Measurements from ENCODE around the gene NR2C2.
A peak's percentile ranks its signal among the peaks of the same experiment; 100 is the strongest.

Gene NR2C2

DNA sequence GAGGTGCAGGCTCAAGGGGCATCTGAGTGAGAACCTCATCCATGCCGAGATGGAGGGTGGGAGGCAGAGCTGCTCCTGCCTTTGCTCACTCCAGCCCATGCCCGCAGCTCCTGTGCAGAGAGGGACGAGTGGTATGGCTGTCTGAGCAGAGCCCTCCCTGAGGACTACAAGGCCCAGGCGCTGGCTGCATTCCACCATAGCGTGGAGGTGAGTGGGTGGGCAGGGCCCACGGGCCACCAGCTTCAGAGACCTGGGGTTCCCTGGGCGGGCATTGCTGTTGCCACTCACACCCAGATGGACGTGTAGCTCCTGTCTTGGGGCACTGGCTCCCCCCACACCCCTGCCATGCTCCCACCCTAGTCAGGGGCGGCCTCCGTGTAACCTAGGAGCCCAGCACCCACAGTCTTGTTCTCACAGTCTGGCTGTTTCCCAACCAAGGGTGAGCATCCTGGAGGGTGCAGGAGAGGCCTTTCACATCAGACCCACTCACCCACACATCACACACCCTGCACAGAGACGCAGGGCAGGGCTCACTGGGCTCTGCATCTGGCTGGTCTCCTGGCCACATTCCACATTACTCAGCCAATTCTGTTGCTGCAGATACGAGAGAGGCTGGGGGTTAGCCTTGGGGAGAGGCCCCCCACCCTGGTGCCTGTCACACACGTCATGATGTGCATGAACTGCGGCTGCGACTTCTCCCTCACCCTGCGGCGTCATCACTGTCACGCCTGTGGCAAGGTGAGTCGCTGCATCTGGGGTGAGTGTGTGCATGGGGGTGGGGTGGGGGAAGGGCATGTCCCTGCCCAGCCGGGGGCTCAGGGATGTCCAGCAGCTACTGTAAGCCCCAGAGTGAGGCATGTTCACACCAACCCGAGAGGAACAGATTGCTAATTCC lies 25.3 kb upstream of the NR2C2 start:
- no peak for DNase-seq (ENCODE audit: low spot score)
- POLR2A ChIA-PET (ENCODE audit: low non-redundant PET): interaction anchor here (0.6 kb wide), 1 partner anchor 311 kb away, joined by 3 read pairs; no protein-coding TSS in a partner anchor

DNA sequence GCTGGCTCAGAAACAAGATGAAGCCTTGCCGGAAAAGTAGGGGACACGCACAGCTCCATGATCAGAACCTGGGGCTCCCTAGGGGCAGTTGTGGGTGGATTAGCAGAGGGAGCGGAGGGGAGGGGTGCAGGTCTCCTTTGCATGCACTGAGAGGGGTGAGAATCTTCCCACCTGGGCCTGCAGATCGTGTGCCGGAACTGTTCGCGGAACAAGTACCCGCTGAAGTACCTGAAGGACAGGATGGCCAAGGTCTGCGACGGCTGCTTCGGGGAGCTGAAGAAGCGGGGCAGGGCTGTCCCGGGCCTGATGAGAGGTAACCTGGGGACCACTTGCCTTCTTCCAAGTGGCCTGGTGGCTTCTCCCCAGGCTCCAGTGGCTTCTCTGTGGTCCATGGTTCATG lies 24.5 kb upstream of the NR2C2 start:
- DNase-seq (ENCODE audit: low spot score): no peak
- CTCF ChIA-PET: interaction anchor here (0.5 to 0.7 kb wide), 2 partner anchors 186 to 1188 kb away, joined by 3 to 4 read pairs; no protein-coding TSS in a partner anchor
- no peak for TF ChIP-seq CTCF (conservative IDR thresholded peaks at IDR 0.05; ENCODE audit: low read depth)
- H3K27ac ChIP-seq: no peak overlapping the region
- POLR2A ChIA-PET (ENCODE audit: low non-redundant PET): no interaction called here

More for the DNA sequence above, 25.3 kb upstream of the NR2C2 start:
- TF ChIP-seq CTCF (conservative IDR thresholded peaks at IDR 0.05; ENCODE audit: low read depth): no peak
- CTCF ChIA-PET: interaction anchor here (0.5 to 1.5 kb wide), 4 partner anchors 248 to 1189 kb away, joined by 3 to 6 read pairs (median 3); no protein-coding TSS in a partner anchor
- H3K27ac ChIP-seq: no peak overlapping the region

GRCh38 chr3:14923476-14923875 lies 23.9 kb upstream of the NR2C2 start:
- POLR2A ChIA-PET (ENCODE audit: low non-redundant PET): interaction anchor here (0.5 kb wide), 1 partner anchor 248 kb away, joined by 6 read pairs; no protein-coding TSS in a partner anchor
- TF ChIP-seq CTCF (conservative IDR thresholded peaks at IDR 0.05; ENCODE audit: low read depth): no peak
- CTCF ChIA-PET: interaction anchor here (0.5 to 0.6 kb wide), 2 partner anchors 32 to 185 kb away, joined by 3 to 4 read pairs; no protein-coding TSS in a partner anchor
- DNase-seq (ENCODE audit: low spot score): no peak
- H3K27ac ChIP-seq: no peak overlapping the region

DNA sequence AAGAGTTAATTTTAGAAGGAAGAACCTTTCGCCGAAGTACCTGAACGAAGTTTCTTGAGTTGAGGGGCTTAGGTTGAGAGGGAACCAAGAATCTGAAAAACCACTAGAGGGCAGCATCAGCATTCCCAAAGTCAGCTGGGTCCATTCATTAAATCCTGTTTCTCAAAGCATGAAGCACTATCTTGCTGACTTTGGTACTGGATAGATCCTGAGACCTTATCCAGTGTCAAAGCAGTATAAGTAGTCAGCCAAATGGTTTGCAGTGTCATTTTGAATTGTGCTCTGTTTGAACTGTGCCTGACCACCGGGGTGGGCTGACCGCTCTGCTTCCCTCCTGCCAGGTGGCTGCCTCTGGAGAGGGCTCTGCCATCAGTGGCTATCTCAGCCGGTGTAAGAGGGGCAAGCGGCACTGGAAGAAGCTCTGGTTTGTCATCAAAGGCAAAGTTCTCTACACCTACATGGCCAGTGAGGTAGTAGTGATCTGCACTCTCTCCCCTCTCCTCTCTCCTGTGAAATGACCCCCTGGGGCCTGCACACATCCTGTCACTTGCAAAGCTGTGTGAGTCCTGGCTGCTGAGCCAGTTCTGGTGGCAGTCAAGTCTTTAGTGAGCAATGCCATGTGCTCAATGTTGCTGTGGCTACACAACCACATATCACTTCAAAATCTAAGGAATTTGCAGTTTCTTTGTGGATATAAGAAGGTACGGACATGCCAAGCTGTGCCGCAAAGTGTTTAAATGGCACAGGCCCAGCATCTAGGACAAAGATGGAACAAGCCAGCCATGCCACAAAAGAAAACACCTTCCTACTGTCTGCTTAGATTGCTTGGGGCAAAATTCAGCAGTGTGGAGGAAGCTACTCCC lies 21.4 kb upstream of the NR2C2 start:
- POLR2A ChIA-PET (ENCODE audit: low non-redundant PET): interaction anchor here (0.6 kb wide), 1 partner anchor 1446 kb away, joined by 3 read pairs; the partner anchor contains the start of gene HDAC11
- CTCF ChIA-PET: interaction anchor here (0.7 to 0.8 kb wide), 3 partner anchors 84 to 264 kb away, joined by 3 to 4 read pairs (median 3); no protein-coding TSS in a partner anchor
- peak; percentile 38 for DNase-seq (ENCODE audit: low spot score)
- TF ChIP-seq CTCF (conservative IDR thresholded peaks at IDR 0.05; ENCODE audit: low read depth): peak; percentile 82
- H3K27ac ChIP-seq: no peak overlapping the region

GRCh38 chr3:14926592-14926991 lies 20.8 kb upstream of the NR2C2 start:
- DNase-seq (ENCODE audit: low spot score): no peak
- H3K27ac ChIP-seq: no peak overlapping the region
- CTCF ChIA-PET: interaction anchor here (0.8 kb wide), 1 partner anchor 255 kb away, joined by 4 read pairs; no protein-coding TSS in a partner anchor
- TF ChIP-seq CTCF (conservative IDR thresholded peaks at IDR 0.05; ENCODE audit: low read depth): no peak
- POLR2A ChIA-PET (ENCODE audit: low non-redundant PET): no interaction called here

DNA sequence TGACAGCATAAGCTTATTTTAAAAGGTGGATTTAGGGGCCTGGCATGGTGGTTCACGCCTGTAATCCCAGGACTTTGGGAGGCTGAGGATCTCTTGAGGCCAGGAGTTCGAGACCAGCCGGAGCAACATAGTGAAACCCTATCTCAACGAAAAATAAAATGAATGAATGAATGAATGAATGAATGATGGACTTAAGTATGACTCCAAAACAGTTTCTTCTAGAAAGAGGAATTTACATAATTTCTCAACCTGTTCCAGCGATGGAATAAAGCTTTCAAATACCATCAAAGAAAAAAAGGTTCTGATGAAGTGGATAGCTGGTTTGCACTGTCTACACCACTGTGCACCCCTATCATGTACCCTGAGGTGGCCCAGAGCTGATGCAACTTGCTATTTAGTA lies 20.1 kb upstream of the NR2C2 start:
- TF ChIP-seq CTCF (conservative IDR thresholded peaks at IDR 0.05; ENCODE audit: low read depth): no peak
- POLR2A ChIA-PET (ENCODE audit: low non-redundant PET): no interaction called here
- H3K27ac ChIP-seq: no peak overlapping the region
- CTCF ChIA-PET: no interaction called here
- no peak for DNase-seq (ENCODE audit: low spot score)
